ENCODE measurements around the gene CHD9. TPM values are rescaled to one million over a fixed set of nuclear protein-coding genes. Genes with fewer than 3 reads are reported as not detected.
"Not testable (repeated sequence)": the region's sequence is repeated elsewhere in the genome, so short reads cannot be mapped to it uniquely, and the experiment has no call there.

The CHD9 gene
- total RNA-seq, 4 donors from 2014 or later, result 45.2 to 64.0 (median 49.5) TPM

- Histone ChIP-seq H3K4me3 (no peak overlapping the region), H3K27me3 (no peaks in the 10 kb centered on the region), H3K4me1 (peaks cover 9 to 20% (median 10%) of the 10 kb centered on the region in 4 donors), H3K9me3 (no peaks in the 10 kb centered on the region), H3K36me3 (no peaks in the 10 kb centered on the region), H3K27ac (replicated peaks in 1 of 4) (no peak overlapping the region)
- intact Hi-C loops (cut with DNase I), result no loop called here
- TF ChIP-seq POLR2AphosphoS5 (IDR thresholded peaks at IDR 0.05), result no peak
- DNase-seq (ENCODE audit: extremely low spot score), result no peak
Observed at GRCh38 chr16:53176434-53176833, 121.6 kb downstream of the CHD9 start.

- Histone ChIP-seq H3K4me3 (no peak overlapping the region), H3K36me3 (peaks cover 0 to 9% (median 8%) of the 10 kb centered on the region in 4 donors), H3K27me3 (no peaks in the 10 kb centered on the region), H3K27ac (replicated peaks in 1 of 4) (no peak overlapping the region), H3K9me3 (peaks cover 0 to 3% (median 0%) of the 10 kb centered on the region in 4 donors), H3K4me1 (peaks cover 0 to 8% (median 4%) of the 10 kb centered on the region in 4 donors)
- intact Hi-C loops (cut with DNase I), result no loop called here
- TF ChIP-seq EP300 (IDR thresholded peaks at IDR 0.05) (no peak), POLR2AphosphoS5 (IDR thresholded peaks at IDR 0.05) (no peak), POLR2A (IDR thresholded peaks at IDR 0.05; ENCODE audit: low read depth) (no peak), CTCF (IDR thresholded peaks at IDR 0.05) (no peak)
- no peak for DNase-seq (ENCODE audit: extremely low spot score)
- 70% methylated on average over 4 of the region's 4 CpGs for WGBS
Observed at GRCh38 chr16:53183442-53183841, 128.7 kb downstream of the CHD9 start.

- WGBS, result 100% methylated on average over 2 of the region's 3 CpGs
- H3K27me3 ChIP-seq; DNase-seq (ENCODE audit: extremely low spot score); H3K4me1 ChIP-seq; H3K4me3 ChIP-seq; H3K9me3 ChIP-seq; H3K36me3 ChIP-seq; H3K27ac ChIP-seq (replicated peaks in 1 of 4); intact Hi-C loops (cut with DNase I): not testable (repeated sequence)
Observed at GRCh38 chr16:53185741-53186140, 130.9 kb downstream of the CHD9 start.

GRCh38 chr16:53187775-53188174 lies 133.0 kb downstream of the CHD9 start:
- no peaks in the 10 kb centered on the region for H3K27me3 ChIP-seq
- 88% methylated on average over 1 of the region's 1 CpG for WGBS
- intact Hi-C loops (cut with DNase I), result no loop called here
- H3K27ac ChIP-seq (replicated peaks in 1 of 4), result no peak overlapping the region
- peaks cover 0 to 9% (median 8%) of the 10 kb centered on the region in 4 donors for H3K36me3 ChIP-seq
- TF ChIP-seq POLR2A (IDR thresholded peaks at IDR 0.05; ENCODE audit: low read depth), result no peak
- no peak for TF ChIP-seq CTCF (IDR thresholded peaks at IDR 0.05)
- no peak for TF ChIP-seq POLR2AphosphoS5 (IDR thresholded peaks at IDR 0.05)
- no peak for TF ChIP-seq EP300 (IDR thresholded peaks at IDR 0.05)
- H3K9me3 ChIP-seq, result peaks cover 0 to 3% (median 0%) of the 10 kb centered on the region in 4 donors
- no peak for DNase-seq (ENCODE audit: extremely low spot score)
- H3K4me1 ChIP-seq, result peaks cover 0 to 8% (median 4%) of the 10 kb centered on the region in 4 donors
- H3K4me3 ChIP-seq, result no peak overlapping the region

GRCh38 chr16:53191413-53191812 lies 136.6 kb downstream of the CHD9 start:
- Histone ChIP-seq H3K4me1 (no peaks in the 10 kb centered on the region), H3K36me3 (no peaks in the 10 kb centered on the region), H3K27me3 (no peaks in the 10 kb centered on the region), H3K27ac (replicated peaks in 1 of 4) (no peak overlapping the region), H3K4me3 (no peak overlapping the region), H3K9me3 (no peaks in the 10 kb centered on the region)
- WGBS, result 85% methylated on average over 1 of the region's 1 CpG
- intact Hi-C loops (cut with DNase I), result no loop called here
- DNase-seq (ENCODE audit: extremely low spot score), result no peak
- TF ChIP-seq EP300 (IDR thresholded peaks at IDR 0.05) (no peak), CTCF (IDR thresholded peaks at IDR 0.05) (no peak), POLR2AphosphoS5 (IDR thresholded peaks at IDR 0.05) (no peak), POLR2A (IDR thresholded peaks at IDR 0.05; ENCODE audit: low read depth) (no peak)

- H3K9me3 ChIP-seq, result no peaks in the 10 kb centered on the region
- no peaks in the 10 kb centered on the region for H3K27me3 ChIP-seq
- H3K27ac ChIP-seq (replicated peaks in 1 of 4), result no peak overlapping the region
- intact Hi-C loops (cut with DNase I), result no loop called here
- H3K4me3 ChIP-seq, result no peak overlapping the region
- no peaks in the 10 kb centered on the region for H3K36me3 ChIP-seq
- H3K4me1 ChIP-seq, result peaks cover 0 to 24% (median 6%) of the 10 kb centered on the region in 4 donors
- no peak for DNase-seq (ENCODE audit: extremely low spot score)
- no peak for TF ChIP-seq EP300 (IDR thresholded peaks at IDR 0.05)
- no peak for TF ChIP-seq POLR2AphosphoS5 (IDR thresholded peaks at IDR 0.05)
- TF ChIP-seq POLR2A (IDR thresholded peaks at IDR 0.05; ENCODE audit: low read depth), result no peak
- TF ChIP-seq CTCF (IDR thresholded peaks at IDR 0.05), result no peak
Observed at GRCh38 chr16:53198933-53199332, 144.1 kb downstream of the CHD9 start.
